ENCODE measurements around the gene FNIP2.
"Not testable (repeated sequence)": the region's sequence is repeated elsewhere in the genome, so short reads cannot be mapped to it uniquely, and the experiment has no call there.

The FNIP2 gene

DNA sequence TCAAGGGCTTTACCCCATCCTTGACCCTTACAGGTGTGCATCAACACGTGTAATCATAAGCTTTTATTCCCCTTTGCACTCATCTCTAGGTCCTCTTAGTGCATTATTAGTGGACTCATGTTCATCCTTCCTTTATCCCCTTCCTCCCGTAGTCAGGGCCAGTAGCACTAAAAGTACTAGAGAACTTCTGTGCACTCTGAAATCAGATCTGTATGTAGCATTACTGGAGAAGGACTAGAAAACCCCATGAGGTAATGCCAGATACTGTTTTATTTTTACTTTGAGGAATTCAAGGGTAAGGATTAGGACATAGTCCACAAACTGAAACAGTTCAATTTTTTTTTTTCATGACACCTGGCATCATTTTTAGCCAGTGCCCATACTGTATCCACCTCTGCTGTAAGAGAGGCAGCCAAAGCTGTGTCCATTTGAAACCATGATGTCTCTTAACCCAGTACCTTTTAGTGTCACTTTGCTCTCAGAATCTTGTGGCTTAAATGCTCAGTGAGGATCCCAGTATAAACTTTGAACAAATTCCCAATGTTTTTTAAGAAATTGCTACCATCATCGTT is 134.7 kb downstream of the FNIP2 start:
- Mint-ChIP-seq H3K9me3 (peaks cover 7% of the 10 kb centered on the region), H3K36me3 (ENCODE audit: low read depth) (peaks cover 37% of the 10 kb centered on the region), H3K27ac (no peak overlapping the region), H3K4me1 (ENCODE audit: low read depth) (peaks cover 24% of the 10 kb centered on the region), H3K4me3 (no peak overlapping the region), H3K27me3 (ENCODE audit: low read depth) (no peaks in the 10 kb centered on the region)
- no peak for DNase-seq (ENCODE audit: low spot score)

GRCh38 chr4:158904815-158905214 is 136.0 kb downstream of the FNIP2 start:
- Mint-ChIP-seq H3K4me1 (ENCODE audit: low read depth) (peaks cover 24% of the 10 kb centered on the region), H3K36me3 (ENCODE audit: low read depth) (peaks cover 31% of the 10 kb centered on the region), H3K9me3 (peaks cover 4% of the 10 kb centered on the region), H3K27ac (no peak overlapping the region), H3K27me3 (ENCODE audit: low read depth) (no peaks in the 10 kb centered on the region), H3K4me3 (no peak overlapping the region)
- no peak for DNase-seq (ENCODE audit: low spot score)

DNA sequence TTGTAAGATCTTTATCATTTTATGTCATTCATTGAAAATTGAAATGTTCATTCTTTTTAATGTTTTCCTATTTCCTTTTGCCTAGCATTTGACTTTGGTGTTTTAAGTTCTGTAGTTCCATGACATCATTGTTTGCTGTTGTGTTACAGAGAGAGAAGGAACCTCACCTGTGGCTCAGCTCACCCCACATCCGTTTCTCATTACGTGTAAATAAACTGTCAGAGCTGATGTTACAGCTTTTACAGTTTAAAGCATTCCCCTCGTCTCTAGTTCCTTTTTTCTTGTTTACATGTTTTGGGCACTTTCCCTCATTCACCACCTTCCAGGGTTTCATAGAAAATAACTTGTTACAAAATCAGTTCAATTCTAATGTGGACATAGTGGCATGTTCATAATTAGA is 137.2 kb downstream of the FNIP2 start:
- Mint-ChIP-seq H3K27ac (peak overlapping the region; percentile 62), H3K4me3 (no peak overlapping the region), H3K36me3 (ENCODE audit: low read depth) (peaks cover 24% of the 10 kb centered on the region), H3K27me3 (ENCODE audit: low read depth) (no peaks in the 10 kb centered on the region), H3K9me3 (no peaks in the 10 kb centered on the region), H3K4me1 (ENCODE audit: low read depth) (peaks cover 16% of the 10 kb centered on the region)
- DNase-seq (ENCODE audit: low spot score), result no peak

DNA sequence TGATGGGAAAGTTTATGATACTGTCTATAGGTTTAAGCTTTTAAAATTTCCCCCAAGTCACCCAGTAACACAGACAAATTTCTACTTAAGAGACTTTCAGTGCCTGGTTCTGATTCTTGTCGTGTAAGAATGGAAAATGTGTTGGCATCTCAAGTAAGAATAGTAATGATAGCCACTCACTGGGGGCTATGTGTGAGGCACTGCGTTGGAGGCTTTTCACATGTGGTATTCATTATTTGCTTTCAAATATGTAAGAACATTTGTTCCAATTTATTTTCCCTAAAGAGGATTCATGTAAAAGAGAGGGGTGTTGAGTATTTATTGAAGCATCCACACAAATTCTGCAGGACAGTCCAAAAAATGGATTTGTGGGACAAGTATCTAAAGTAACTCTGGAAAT is 143.6 kb downstream of the FNIP2 start:
- Mint-ChIP-seq H3K4me1 (ENCODE audit: low read depth) (no peaks in the 10 kb centered on the region), H3K27me3 (ENCODE audit: low read depth) (peaks cover 2% of the 10 kb centered on the region), H3K27ac (no peak overlapping the region), H3K36me3 (ENCODE audit: low read depth) (no peaks in the 10 kb centered on the region), H3K9me3 (no peaks in the 10 kb centered on the region), H3K4me3 (no peak overlapping the region)
- no peak for DNase-seq (ENCODE audit: low spot score)

GRCh38 chr4:158912806-158913205 is 144.0 kb downstream of the FNIP2 start:
- no peak for DNase-seq (ENCODE audit: low spot score)
- H3K4me3 Mint-ChIP-seq, result no peak overlapping the region
- H3K27me3 Mint-ChIP-seq (ENCODE audit: low read depth), result peaks cover 2% of the 10 kb centered on the region
- H3K9me3 Mint-ChIP-seq, result no peaks in the 10 kb centered on the region
- H3K36me3 Mint-ChIP-seq (ENCODE audit: low read depth), result no peaks in the 10 kb centered on the region
- H3K4me1 Mint-ChIP-seq (ENCODE audit: low read depth), result no peaks in the 10 kb centered on the region
- no peak overlapping the region for H3K27ac Mint-ChIP-seq

- Mint-ChIP-seq H3K4me1 (ENCODE audit: low read depth) (no peaks in the 10 kb centered on the region), H3K9me3 (no peaks in the 10 kb centered on the region), H3K4me3 (no peak overlapping the region), H3K36me3 (ENCODE audit: low read depth) (no peaks in the 10 kb centered on the region), H3K27ac (no peak overlapping the region), H3K27me3 (ENCODE audit: low read depth) (peaks cover 2% of the 10 kb centered on the region)
- DNase-seq (ENCODE audit: low spot score), result no peak
Observed at GRCh38 chr4:158913766-158914165, 144.9 kb downstream of the FNIP2 start.

DNA sequence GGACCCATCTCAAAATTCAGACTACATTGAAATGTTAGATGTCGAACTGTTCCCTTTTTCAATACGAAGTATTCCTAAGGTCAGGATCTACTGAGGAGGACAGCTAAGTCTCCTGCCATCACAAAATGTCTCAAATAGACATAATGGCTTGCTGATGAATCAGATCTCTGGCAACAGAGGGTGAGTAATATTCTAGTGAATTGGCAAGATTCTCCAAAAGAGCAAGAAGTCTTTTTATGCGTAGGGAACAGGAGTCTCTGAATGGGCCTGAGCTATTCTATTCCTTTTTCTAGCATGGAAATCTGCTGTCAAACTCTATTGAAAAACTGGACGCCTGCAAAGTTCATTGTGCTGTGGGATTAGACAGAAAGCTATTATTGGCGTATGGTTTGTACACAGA is 145.4 kb downstream of the FNIP2 start:
- no peak for DNase-seq (ENCODE audit: low spot score)
- H3K9me3 Mint-ChIP-seq, result no peaks in the 10 kb centered on the region
- H3K4me1 Mint-ChIP-seq (ENCODE audit: low read depth), result no peaks in the 10 kb centered on the region

DNA sequence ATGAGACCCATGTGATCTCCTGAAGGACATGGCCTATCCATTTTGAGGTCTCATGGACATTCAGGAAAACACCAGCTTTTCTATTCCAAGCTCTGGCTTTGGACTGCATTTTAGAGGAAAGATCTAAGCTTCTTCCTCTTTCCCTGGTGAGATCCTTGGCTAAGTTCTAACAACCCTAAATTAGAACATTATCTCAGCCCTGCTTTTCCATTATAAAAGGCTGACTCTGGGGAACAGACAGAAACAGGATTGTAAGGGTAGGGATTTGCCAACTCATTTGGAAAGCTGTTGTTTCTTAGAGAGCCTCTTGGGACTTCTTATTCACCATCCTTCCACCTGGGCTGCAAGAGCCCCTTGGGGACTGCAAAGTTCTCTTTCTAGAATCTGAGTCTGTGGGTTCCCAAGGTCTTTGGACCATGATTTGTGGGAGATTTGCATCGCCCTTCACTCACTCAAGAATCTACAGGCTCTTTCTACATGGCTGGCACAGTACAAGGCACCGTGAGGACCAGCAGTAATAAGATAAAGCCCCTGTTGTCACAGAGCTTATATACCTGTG is 146.9 kb downstream of the FNIP2 start:
- H3K27ac Mint-ChIP-seq, result no peak overlapping the region
- peaks cover 2% of the 10 kb centered on the region for H3K27me3 Mint-ChIP-seq (ENCODE audit: low read depth)
- no peak overlapping the region for H3K4me3 Mint-ChIP-seq
- H3K36me3 Mint-ChIP-seq (ENCODE audit: low read depth), result no peaks in the 10 kb centered on the region
- no peak for DNase-seq (ENCODE audit: low spot score)
- peaks cover 2% of the 10 kb centered on the region for H3K9me3 Mint-ChIP-seq
- no peaks in the 10 kb centered on the region for H3K4me1 Mint-ChIP-seq (ENCODE audit: low read depth)

More for the DNA sequence above, 145.4 kb downstream of the FNIP2 start:
- Mint-ChIP-seq H3K36me3 (ENCODE audit: low read depth) (no peaks in the 10 kb centered on the region), H3K4me3 (no peak overlapping the region), H3K27ac (no peak overlapping the region), H3K27me3 (ENCODE audit: low read depth) (peaks cover 2% of the 10 kb centered on the region)

- not testable (repeated sequence) for H3K36me3 Mint-ChIP-seq (ENCODE audit: low read depth); H3K27me3 Mint-ChIP-seq (ENCODE audit: low read depth); DNase-seq (ENCODE audit: low spot score); H3K4me1 Mint-ChIP-seq (ENCODE audit: low read depth); H3K4me3 Mint-ChIP-seq; H3K27ac Mint-ChIP-seq
- H3K9me3 Mint-ChIP-seq, result peaks cover 11% of the 10 kb centered on the region
Observed at GRCh38 chr4:158920452-158920996, 151.7 kb downstream of the FNIP2 start.

GRCh38 chr4:158927774-158928173 is 158.9 kb downstream of the FNIP2 start:
- not testable (repeated sequence) for H3K27me3 Mint-ChIP-seq (ENCODE audit: low read depth); DNase-seq (ENCODE audit: low spot score); H3K36me3 Mint-ChIP-seq (ENCODE audit: low read depth); H3K9me3 Mint-ChIP-seq; H3K4me3 Mint-ChIP-seq; H3K27ac Mint-ChIP-seq
- peaks cover 12% of the 10 kb centered on the region for H3K4me1 Mint-ChIP-seq (ENCODE audit: low read depth)

GRCh38 chr4:158929939-158930638 is 161.3 kb downstream of the FNIP2 start:
- H3K27me3 Mint-ChIP-seq (ENCODE audit: low read depth), result peaks cover 3% of the 10 kb centered on the region
- H3K27ac Mint-ChIP-seq, result peak overlapping the region; percentile 1
- no peak for DNase-seq (ENCODE audit: low spot score)
- H3K4me3 Mint-ChIP-seq, result peak overlapping the region; percentile 54
- peaks cover 12% of the 10 kb centered on the region for H3K4me1 Mint-ChIP-seq (ENCODE audit: low read depth)
- no peaks in the 10 kb centered on the region for H3K36me3 Mint-ChIP-seq (ENCODE audit: low read depth)
- H3K9me3 Mint-ChIP-seq, result no peaks in the 10 kb centered on the region

DNA sequence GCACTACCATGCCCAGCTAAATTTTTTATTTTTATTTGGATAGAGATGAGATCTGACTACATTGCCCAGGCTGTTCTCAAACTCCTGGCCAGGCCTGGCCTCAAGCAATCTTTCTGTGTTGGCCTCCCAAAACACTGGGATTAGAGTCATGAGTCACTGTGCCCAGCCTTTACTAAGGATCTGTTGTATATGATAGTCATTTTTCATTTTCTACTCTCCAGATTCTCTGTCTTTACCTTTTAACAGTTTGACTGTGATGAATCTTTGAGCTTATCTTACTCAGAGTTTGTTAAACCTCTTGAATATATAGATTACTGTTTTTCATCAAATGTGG is 161.8 kb downstream of the FNIP2 start:
- Mint-ChIP-seq H3K9me3 (no peaks in the 10 kb centered on the region), H3K4me3 (no peak overlapping the region), H3K4me1 (ENCODE audit: low read depth) (peaks cover 12% of the 10 kb centered on the region), H3K27me3 (ENCODE audit: low read depth) (no peaks in the 10 kb centered on the region), H3K36me3 (ENCODE audit: low read depth) (no peaks in the 10 kb centered on the region), H3K27ac (no peak overlapping the region)
- DNase-seq (ENCODE audit: low spot score), result no peak

DNA sequence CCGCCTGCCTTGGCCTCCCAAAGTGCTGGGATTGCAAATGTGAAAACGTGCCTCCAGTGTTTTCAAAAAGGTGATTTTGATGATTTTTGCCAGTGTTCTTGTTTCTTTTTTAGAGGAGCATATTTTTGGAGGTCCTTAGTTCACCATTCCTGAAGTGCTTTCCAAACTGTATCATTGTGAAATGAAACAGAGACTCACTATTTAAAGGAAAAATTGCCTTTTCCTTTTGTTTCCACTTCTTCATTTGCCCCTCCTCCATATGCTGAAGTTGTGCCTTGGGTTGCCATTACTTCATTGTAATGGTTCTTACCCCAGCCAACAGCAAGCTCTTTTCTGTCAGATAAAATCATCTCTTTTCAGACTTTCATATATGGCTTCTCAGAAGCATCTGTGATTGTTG is 164.4 kb downstream of the FNIP2 start:
- Mint-ChIP-seq H3K36me3 (ENCODE audit: low read depth) (no peaks in the 10 kb centered on the region), H3K9me3 (no peaks in the 10 kb centered on the region), H3K27me3 (ENCODE audit: low read depth) (no peaks in the 10 kb centered on the region), H3K4me3 (no peak overlapping the region), H3K4me1 (ENCODE audit: low read depth) (peaks cover 9% of the 10 kb centered on the region), H3K27ac (no peak overlapping the region)
- no peak for DNase-seq (ENCODE audit: low spot score)

GRCh38 chr4:158934996-158935669 is 166.3 kb downstream of the FNIP2 start:
- Mint-ChIP-seq H3K4me3 (no peak overlapping the region), H3K9me3 (no peaks in the 10 kb centered on the region), H3K27ac (no peak overlapping the region), H3K27me3 (ENCODE audit: low read depth) (peaks cover under 1% of the 10 kb centered on the region), H3K4me1 (ENCODE audit: low read depth) (peaks cover 1% of the 10 kb centered on the region), H3K36me3 (ENCODE audit: low read depth) (no peaks in the 10 kb centered on the region)
- DNase-seq (ENCODE audit: low spot score), result no peak
